ENCODE results near the gene GRIP1.

GRIP1 gene

GRCh38 chr12:66683073-66683472, 4.2 kb upstream of the GRIP1 start:
- Histone ChIP-seq H3K79me2 (ENCODE audit: control insufficient read depth, insufficient read depth, low read length, poor library complexity) (no peaks in the 10 kb centered on the region), H3K4me3 (ENCODE audit: low read depth, low read length) (no peak overlapping the region), H3K27ac (ENCODE audit: low read depth, low read length) (no peak overlapping the region), H3K23ac (ENCODE audit: low read length) (no peak overlapping the region), H4K91ac (ENCODE audit: low read depth, low read length) (no peak overlapping the region), H2BK120ac (ENCODE audit: insufficient read depth, low read length, poor library complexity) (no peak overlapping the region), H3K79me1 (ENCODE audit: low read length) (no peaks in the 10 kb centered on the region), H3K4me1 (ENCODE audit: control insufficient read depth in 1 of 2, insufficient read depth in 2 of 2, low read length in 2 of 2) (peaks cover 0 to 4% of the 10 kb centered on the region in 2 experiments), H4K12ac (ENCODE audit: low read depth, low read length) (no peak overlapping the region), H3K4me2 (ENCODE audit: low read length) (no peak overlapping the region), H3K9me3 (ENCODE audit: insufficient read depth, low read depth, low read length) (no peaks in the 10 kb centered on the region), H3K36me3 (ENCODE audit: control insufficient read depth in 1 of 2, insufficient read depth in 2 of 2, low read length in 2 of 2) (no peaks in the 10 kb centered on the region), H3K27me3 (ENCODE audit: insufficient read depth, low read length) (no peaks in the 10 kb centered on the region), H2BK5ac (ENCODE audit: low read depth, low read length, poor library complexity) (no peak overlapping the region), H3K9ac (ENCODE audit: low read length) (no peak overlapping the region), H3K14ac (ENCODE audit: low read length) (no peak overlapping the region), H3K18ac (ENCODE audit: low read length) (no peak overlapping the region), H2BK12ac (ENCODE audit: low read length) (no peak overlapping the region), H4K8ac (ENCODE audit: low read depth, low read length) (no peak overlapping the region), H2AFZ (ENCODE audit: insufficient read depth, low read length, poor library complexity) (no peak overlapping the region), H2AK5ac (ENCODE audit: low read length) (no peak overlapping the region), H3K4ac (ENCODE audit: low read depth, low read length) (no peak overlapping the region)
- no peak for DNase-seq
- no CpG with 5 or more reads among the region's 6 CpGs for WGBS (ENCODE audit: extremely low coverage, insufficient coverage, insufficient read length)

GRCh38 chr12:66679461-66680084, 697 bp upstream of the GRIP1 start:
- Histone ChIP-seq H4K91ac (ENCODE audit: low read depth, low read length) (no peak overlapping the region), H3K14ac (ENCODE audit: low read length) (no peak overlapping the region), H3K27ac (ENCODE audit: low read depth, low read length) (no peak overlapping the region), H3K23ac (ENCODE audit: low read length) (no peak overlapping the region), H3K18ac (ENCODE audit: low read length) (no peak overlapping the region), H3K27me3 (ENCODE audit: insufficient read depth, low read length) (no peaks in the 10 kb centered on the region), H2BK120ac (ENCODE audit: insufficient read depth, low read length, poor library complexity) (no peak overlapping the region), H3K4me3 (ENCODE audit: low read depth, low read length) (no peak overlapping the region), H4K8ac (ENCODE audit: low read depth, low read length) (no peak overlapping the region), H3K9me3 (ENCODE audit: insufficient read depth, low read depth, low read length) (no peaks in the 10 kb centered on the region), H2AFZ (ENCODE audit: insufficient read depth, low read length, poor library complexity) (no peak overlapping the region), H4K12ac (ENCODE audit: low read depth, low read length) (no peak overlapping the region), H3K79me1 (ENCODE audit: low read length) (no peaks in the 10 kb centered on the region), H2AK5ac (ENCODE audit: low read length) (no peak overlapping the region), H3K36me3 (ENCODE audit: control insufficient read depth in 1 of 2, insufficient read depth in 2 of 2, low read length in 2 of 2) (no peaks in the 10 kb centered on the region), H3K4me2 (ENCODE audit: low read length) (no peak overlapping the region), H2BK12ac (ENCODE audit: low read length) (no peak overlapping the region), H3K9ac (ENCODE audit: low read length) (no peak overlapping the region), H3K4me1 (ENCODE audit: control insufficient read depth in 1 of 2, insufficient read depth in 2 of 2, low read length in 2 of 2) (peaks cover 0 to 4% of the 10 kb centered on the region in 2 experiments), H3K79me2 (ENCODE audit: control insufficient read depth, insufficient read depth, low read length, poor library complexity) (no peaks in the 10 kb centered on the region), H2BK5ac (ENCODE audit: low read depth, low read length, poor library complexity) (no peak overlapping the region), H3K4ac (ENCODE audit: low read depth, low read length) (no peak overlapping the region)
- no peak for DNase-seq
- WGBS (ENCODE audit: extremely low coverage, insufficient coverage, insufficient read length), result no CpG with 5 or more reads among the region's 7 CpGs

- Histone ChIP-seq H3K4me1 (ENCODE audit: control insufficient read depth in 1 of 2, insufficient read depth in 2 of 2, low read length in 2 of 2) (peaks cover 0 to 4% of the 10 kb centered on the region in 2 experiments), H4K12ac (ENCODE audit: low read depth, low read length) (no peak overlapping the region), H3K36me3 (ENCODE audit: control insufficient read depth in 1 of 2, insufficient read depth in 2 of 2, low read length in 2 of 2) (no peaks in the 10 kb centered on the region), H3K4me3 (ENCODE audit: low read depth, low read length) (no peak overlapping the region), H2BK5ac (ENCODE audit: low read depth, low read length, poor library complexity) (no peak overlapping the region), H3K4me2 (ENCODE audit: low read length) (no peak overlapping the region), H3K9me3 (ENCODE audit: insufficient read depth, low read depth, low read length) (no peaks in the 10 kb centered on the region), H2BK12ac (ENCODE audit: low read length) (no peak overlapping the region), H3K79me2 (ENCODE audit: control insufficient read depth, insufficient read depth, low read length, poor library complexity) (no peaks in the 10 kb centered on the region), H2AFZ (ENCODE audit: insufficient read depth, low read length, poor library complexity) (no peak overlapping the region), H3K27ac (ENCODE audit: low read depth, low read length) (no peak overlapping the region), H3K79me1 (ENCODE audit: low read length) (no peaks in the 10 kb centered on the region), H3K4ac (ENCODE audit: low read depth, low read length) (no peak overlapping the region), H4K8ac (ENCODE audit: low read depth, low read length) (no peak overlapping the region), H3K14ac (ENCODE audit: low read length) (no peak overlapping the region), H3K23ac (ENCODE audit: low read length) (no peak overlapping the region), H3K18ac (ENCODE audit: low read length) (no peak overlapping the region), H3K9ac (ENCODE audit: low read length) (no peak overlapping the region), H2BK120ac (ENCODE audit: insufficient read depth, low read length, poor library complexity) (no peak overlapping the region), H3K27me3 (ENCODE audit: insufficient read depth, low read length) (no peaks in the 10 kb centered on the region), H2AK5ac (ENCODE audit: low read length) (no peak overlapping the region), H4K91ac (ENCODE audit: low read depth, low read length) (no peak overlapping the region)
- DNase-seq, result no peak
Measured at GRCh38 chr12:66676241-66676640, 2.6 kb downstream of the GRIP1 start.

GRCh38 chr12:66674495-66675122, 4.3 kb downstream of the GRIP1 start:
- WGBS (ENCODE audit: extremely low coverage, insufficient coverage, insufficient read length), result no CpG with 5 or more reads among the region's 4 CpGs
- no peak overlapping the region for H2BK12ac ChIP-seq (ENCODE audit: low read length)

More at GRCh38 chr12:66674495-66675122, 4.3 kb downstream of the GRIP1 start:
- Histone ChIP-seq H4K12ac (ENCODE audit: low read depth, low read length) (no peak overlapping the region), H2AFZ (ENCODE audit: insufficient read depth, low read length, poor library complexity) (no peak overlapping the region), H3K4ac (ENCODE audit: low read depth, low read length) (no peak overlapping the region), H3K36me3 (ENCODE audit: control insufficient read depth in 1 of 2, insufficient read depth in 2 of 2, low read length in 2 of 2) (no peaks in the 10 kb centered on the region), H3K9me3 (ENCODE audit: insufficient read depth, low read depth, low read length) (no peaks in the 10 kb centered on the region), H3K27ac (ENCODE audit: low read depth, low read length) (no peak overlapping the region), H3K4me2 (ENCODE audit: low read length) (no peak overlapping the region), H3K27me3 (ENCODE audit: insufficient read depth, low read length) (no peaks in the 10 kb centered on the region), H3K79me1 (ENCODE audit: low read length) (no peaks in the 10 kb centered on the region), H4K91ac (ENCODE audit: low read depth, low read length) (no peak overlapping the region), H3K18ac (ENCODE audit: low read length) (no peak overlapping the region), H3K14ac (ENCODE audit: low read length) (no peak overlapping the region), H3K4me3 (ENCODE audit: low read depth, low read length) (no peak overlapping the region), H4K8ac (ENCODE audit: low read depth, low read length) (no peak overlapping the region), H3K79me2 (ENCODE audit: control insufficient read depth, insufficient read depth, low read length, poor library complexity) (no peaks in the 10 kb centered on the region), H2BK5ac (ENCODE audit: low read depth, low read length, poor library complexity) (no peak overlapping the region), H3K23ac (ENCODE audit: low read length) (no peak overlapping the region), H3K9ac (ENCODE audit: low read length) (no peak overlapping the region), H2BK120ac (ENCODE audit: insufficient read depth, low read length, poor library complexity) (no peak overlapping the region), H2AK5ac (ENCODE audit: low read length) (no peak overlapping the region), H3K4me1 (ENCODE audit: control insufficient read depth in 1 of 2, insufficient read depth in 2 of 2, low read length in 2 of 2) (peaks cover 0 to 4% of the 10 kb centered on the region in 2 experiments)
- no peak for DNase-seq

Measured in trophoblast cell (in vitro differentiated cells and primary cell).